Activated CD8-positive, alpha-beta memory T cell treated with anti-CD3 and anti-CD28 coated beads, Interleukin-2, amount 50 U/mL, for 48 hours (primary cell): ENCODE results near the gene TUBB2A.
A peak's percentile ranks its signal among the peaks of the same experiment; 100 is the strongest.
"Not testable (repeated sequence)": the region's sequence is repeated elsewhere in the genome, so short reads cannot be mapped to it uniquely, and the experiment has no call there.

Source experiments
- DNase-seq: peaks from one replicate; pipeline ENCODE4 v3.0.0-alpha.2; 2020

Gene TUBB2A

DNA sequence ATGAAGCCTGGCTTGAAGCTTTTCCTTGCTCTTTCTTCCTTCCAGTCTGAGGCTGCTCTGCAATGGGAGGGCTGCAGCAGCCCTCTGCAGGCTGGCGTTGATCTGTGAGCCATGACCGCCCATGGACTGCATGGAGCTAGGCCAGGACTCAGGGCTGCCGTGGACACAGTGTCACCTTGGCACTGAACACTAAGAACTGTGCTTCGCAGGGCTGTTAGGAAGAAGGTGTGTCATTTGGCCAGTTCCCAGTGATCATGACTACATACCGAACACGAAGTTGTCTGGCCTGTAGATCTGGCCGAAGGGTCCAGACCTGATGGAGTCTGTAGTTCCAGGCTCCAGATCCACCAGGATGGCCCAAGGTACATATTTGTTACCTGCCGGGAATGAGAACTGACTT, 21.3 kb upstream of the TUBB2A start:
- DNase-seq: not testable (repeated sequence)

DNA sequence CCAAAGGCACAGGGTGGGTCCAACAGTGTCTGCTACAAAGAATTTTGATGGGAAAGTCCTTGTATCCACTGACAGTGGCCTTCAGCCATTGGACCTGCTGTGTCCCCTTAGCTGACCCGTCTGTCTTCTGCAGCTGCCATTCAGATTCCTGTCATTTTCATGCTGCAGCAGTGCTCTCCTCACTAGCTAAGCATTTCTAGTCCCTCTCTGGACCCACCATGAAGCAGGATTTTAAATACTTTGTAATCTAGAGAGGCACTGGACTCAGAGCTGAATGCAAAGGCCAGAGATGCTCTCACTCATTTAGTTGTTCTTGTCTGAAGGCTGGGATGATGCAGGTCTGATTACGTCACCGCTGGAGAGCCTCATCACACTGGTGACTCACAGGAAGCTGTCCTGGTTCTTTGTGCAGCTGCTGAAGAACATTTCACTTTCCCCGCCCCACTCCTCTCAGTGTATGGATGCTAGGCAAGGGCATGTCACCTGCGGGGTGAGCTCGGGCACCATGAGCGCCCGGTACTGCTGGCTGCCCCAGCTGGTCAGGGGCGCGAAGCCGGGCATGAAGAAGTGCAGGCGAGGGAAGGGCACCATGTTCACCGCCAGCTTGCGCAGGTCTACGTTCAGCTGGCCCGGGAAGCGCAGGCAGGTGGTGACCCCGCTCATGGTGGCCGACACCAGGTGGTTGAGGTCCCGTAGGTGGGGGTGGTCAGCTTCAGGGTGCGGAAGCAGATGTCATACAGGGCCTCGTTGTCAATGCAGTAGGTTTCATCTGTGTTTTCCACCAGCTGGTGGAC, 19.4 kb upstream of the TUBB2A start:
- DNase-seq: no peak

DNA sequence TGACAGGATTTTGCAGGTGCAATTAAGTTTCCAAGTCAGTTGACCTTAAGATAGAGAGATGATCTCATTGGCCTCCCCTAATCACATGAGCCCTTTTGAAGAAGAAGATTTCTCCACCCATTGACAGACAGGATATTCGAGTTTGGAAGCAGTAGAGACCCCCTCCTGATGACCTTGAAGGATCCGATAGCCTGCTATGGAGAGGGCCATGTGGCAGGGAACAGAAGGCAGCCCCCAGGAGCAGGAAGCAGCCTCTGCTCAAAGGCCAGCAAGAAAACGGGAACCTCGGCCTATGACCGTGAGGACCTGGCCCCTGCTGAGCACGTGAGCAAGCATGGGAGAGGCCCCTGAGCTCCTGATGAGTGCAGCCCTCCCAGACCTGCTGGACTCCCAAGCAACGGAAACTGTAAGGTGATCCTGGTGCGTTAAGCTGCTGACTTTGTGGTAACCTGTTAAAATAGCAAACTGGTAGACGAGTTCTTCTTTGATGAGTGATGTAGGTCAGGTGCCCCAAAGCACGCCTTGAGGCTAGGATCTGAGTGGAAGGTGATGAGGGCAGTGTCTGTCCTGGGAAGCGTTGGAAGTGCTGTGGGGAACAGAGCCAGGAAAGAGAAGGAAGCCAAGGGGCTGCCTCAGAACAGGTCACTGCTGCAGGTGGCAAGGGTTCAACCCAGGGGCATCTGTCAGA, 18.5 kb upstream of the TUBB2A start:
- DNase-seq: no peak

DNA sequence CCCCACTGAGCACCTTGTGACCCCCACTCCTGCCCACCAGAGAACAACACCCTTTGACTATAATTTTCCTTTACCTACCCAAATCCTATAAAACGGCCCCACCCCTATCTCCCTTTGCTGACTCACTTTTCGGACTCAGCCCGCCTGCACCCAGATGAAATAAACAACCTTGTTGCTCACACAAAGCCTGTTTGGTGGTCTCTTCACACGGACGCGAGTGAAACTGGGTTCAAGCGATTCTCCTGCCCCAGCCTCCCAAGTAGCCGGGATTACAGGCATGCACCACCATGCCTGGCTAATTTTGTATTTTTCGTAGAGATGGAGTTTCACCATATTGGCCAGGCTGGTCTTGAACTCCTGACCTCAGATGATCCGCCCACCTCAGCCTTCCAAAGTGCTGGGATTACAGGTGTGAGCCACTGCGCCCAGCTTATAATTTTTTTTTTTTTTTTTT, 16.3 kb upstream of the TUBB2A start:
- not testable (repeated sequence) for DNase-seq

DNA sequence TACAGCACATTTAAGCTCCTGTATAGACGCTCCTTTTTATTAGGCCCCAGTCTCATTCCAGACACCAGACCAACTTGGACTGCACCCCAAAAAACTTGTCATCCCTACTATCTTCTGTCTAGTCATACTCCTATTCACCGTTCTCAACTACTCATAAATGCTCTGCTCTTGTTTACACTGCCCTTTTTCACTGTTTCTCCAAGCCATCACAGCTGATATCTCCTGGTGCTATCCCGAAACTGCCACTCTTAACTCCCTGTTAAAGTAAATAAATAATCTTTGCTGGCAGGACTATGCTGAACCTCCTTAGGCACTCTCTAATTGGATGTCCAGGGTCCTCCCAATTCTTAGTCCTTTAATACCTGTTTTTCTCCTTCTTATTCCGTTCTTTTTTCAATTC, 15.4 kb upstream of the TUBB2A start:
- DNase-seq: not testable (repeated sequence)

DNA sequence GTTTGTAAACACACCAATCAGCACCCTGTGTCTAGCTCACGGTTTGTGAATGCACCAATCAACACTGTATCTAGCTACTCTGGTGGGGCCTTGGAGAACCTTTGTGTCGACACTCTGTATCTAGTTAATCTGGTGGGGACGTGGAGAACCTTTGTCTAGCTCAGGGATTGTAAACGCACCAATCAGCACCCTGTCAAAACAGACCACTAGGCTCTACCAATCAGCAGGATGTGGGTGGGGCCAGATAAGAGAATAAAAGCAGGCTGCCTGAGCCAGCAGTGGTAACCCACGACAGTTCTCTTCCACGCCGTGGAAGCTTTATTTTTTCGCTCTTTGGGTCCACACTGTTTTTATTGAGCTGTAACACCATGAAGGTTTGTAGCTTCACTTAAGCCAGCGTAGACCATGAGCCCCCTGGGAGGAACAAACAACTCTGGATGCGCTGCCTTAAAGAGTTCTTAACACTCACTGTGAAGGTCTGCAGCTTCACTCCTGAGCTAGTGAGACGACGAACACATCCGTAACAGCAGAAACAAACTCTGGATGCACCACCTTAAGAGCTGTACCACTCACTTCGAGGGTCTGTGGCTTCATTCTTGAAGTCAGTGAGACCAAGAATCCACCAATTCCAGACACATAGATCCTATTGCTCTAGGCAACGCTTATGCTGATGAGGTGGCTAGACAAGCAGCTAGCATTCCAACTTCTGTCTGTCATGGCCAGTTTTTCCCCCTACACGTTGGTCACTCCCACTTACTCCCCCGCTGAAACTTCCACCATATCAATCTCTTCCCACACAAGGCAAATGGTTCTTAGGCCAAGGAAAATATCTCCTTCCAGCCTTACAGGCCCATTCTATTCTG, 14.2 kb upstream of the TUBB2A start:
- not testable (repeated sequence) for DNase-seq

DNA sequence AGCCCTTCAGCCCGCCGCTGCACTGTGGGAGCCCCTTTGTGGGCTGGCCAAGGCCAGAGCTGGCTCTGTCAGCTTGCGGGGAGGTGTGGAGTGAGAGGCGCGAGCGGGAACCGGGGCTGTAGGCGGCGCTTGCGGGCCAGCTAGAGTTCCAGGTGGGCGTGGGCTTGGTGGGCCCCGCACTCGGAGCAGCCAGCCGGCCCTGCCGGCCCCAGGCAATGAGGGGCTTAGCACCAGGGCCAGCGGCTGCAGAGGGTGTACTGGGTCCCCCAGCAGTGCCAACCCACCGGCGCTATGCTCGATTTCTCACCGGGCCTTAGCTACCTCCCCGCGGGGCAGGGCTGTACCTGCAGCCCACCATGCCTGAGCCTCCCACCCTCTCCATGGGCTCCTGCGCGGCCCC, 13.3 kb upstream of the TUBB2A start:
- DNase-seq: not testable (repeated sequence)

DNA sequence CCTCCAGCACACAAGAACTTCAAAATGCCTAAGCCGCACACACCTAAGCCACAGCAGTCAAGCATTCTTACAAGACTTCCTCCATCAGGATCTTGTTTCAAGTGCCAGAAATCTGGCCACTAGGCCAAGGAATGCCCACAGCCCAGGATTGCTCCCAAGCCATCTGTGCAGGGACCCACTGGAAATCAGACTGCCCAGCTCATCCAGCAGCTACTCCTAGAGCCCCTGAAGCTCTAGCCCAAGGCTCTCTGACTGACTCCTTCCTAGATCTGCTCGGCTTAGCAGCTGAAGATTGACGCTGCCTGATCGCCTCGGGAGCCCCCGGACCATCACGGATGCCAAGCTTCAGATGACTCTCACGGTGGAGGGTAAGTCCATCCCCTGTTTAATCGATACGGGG, 10.7 kb upstream of the TUBB2A start:
- DNase-seq: not testable (repeated sequence)

DNA sequence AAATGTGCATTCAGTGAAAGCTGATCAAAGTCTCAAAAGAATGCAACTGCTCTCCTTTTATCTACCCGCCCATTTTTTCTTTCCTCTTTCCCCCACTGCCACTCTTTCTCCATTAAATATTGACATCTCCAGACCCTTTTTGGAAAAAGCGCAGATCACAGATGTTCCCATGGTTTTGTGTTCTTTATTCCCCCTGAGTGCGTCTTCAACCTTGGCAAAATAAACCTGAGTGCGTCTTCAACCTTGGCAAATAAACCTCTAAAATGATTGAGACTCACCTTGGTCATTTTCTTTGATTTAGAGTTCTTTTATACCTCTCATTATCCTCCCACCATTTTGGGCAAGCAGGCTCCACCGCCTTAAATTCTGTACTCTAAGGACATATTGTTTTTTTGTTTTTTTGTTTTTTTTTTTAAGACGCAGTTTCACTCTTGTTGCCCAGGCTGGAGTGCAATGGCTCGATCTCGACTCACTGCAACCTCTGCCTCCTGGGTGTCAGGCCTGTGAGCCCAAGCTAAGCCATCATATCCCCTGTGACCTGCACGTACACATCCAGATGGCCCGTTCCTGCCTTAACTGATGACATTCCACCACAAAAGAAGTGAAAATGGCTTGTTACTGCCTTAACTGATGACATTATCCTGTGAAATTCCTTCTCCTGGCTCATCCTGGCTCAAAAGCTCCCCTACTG, 9.3 kb upstream of the TUBB2A start:
- not testable (repeated sequence) for DNase-seq

DNA sequence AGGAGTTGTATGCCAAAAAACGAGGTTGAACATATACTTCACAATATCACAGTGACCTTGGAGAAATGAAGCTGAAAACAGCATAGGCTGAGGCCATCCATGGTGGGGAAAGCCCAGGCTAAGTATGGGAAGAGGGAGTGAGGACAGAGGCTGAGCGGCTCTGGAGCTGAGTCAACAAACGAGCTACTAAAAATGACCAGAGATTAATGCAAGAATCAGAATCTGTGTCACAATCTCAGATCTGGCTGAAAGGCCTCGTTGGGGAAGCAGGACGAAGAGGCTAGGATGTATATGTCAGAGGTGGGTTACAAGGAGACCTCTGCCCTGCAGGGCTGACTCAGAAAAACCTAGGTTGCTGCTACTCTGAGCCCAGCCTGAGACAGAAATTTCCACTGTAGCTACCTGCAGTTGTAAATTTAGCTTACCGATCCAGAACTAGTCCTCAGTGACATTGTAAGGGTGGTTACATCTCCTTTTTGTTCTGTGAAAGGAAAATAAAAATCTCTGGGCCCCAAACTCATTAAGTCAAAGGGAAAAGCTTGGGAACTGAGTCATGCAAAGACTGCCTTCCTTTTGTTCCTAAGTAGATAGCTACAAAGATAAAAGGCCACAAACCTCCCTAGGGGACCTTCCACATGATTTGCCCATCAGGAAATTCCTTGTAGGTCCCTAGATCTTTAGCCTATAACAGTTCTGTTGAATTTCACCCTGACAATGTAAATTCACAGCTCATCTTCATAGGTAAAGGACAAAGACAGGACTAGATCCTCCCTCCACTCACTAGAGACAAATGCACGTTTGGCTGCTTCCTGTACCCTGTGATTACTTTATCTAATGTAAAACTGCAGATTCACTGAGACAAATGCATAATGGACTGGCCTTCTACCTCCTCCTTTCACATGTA, 8.5 kb upstream of the TUBB2A start:
- DNase-seq: no peak

DNA sequence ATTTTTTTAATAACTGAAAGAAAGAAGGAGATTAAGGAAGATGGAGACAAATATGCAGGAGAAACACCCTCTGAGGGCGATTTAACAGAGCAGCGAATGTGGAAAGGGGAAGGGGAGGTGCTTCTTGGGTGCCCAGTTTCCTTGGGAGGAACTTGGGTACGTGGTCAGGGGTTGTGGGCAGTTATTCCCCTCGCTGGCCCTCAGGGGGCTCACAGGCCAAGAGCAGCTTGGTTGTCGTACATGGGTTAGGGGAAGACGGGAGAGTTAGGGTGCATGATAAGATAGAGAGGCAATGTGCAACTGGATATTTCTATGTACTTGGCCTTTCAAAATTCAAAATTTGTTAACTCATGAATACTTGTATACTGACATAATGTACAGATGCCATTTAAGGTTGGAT, 7.0 kb upstream of the TUBB2A start:
- DNase-seq: no peak

DNA sequence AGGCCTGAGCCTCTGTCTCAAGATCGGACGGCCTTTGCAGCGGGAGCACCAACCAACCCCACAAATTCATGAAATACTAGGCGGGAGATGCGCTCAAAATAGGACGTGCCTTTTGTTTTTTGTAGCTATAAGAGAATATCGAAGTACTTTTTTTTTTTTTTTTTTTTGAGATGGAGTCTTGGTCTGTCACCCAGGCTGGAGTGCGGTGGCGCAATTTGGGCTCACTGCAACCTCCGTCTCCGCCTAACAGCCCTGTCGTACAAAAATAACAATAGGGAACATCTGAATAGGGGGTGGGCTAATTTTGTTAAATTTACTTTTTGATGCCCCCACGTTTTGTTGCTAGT, 5.9 kb upstream of the TUBB2A start:
- no peak for DNase-seq

DNA sequence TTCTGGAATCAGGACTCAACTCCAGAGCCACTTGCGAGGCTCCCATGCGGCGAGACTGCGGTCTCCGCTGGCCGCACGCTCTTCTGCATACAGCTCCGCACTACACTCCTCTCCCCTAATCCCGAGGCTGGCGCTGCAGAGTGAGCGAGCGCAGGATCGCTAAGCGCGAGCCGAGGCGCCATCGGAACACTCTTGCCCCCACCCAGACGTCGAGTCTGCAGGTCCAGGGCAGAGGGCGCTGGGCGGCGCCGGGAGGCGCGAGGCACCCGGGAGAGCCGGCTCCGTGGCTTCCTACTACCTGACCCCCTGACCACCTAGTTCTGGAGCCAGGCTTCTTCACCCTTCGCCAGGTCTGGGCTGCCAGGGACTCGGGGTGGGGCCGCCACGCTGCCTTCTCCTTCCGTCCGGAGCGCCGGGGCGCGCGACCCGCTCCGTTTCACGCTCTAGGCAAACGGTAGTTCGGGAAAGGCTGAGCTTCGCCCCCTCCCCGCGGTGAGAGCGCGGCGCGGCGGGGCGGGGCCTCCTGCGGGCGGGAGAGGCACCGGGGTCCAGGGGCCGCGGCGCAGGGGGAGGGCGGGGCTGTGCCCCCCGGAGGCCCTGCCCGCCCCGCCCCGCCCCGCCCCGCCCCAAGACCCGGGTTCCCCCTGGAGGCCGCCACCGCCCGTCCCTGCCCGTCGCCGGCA, 5.4 kb upstream of the TUBB2A start:
- DNase-seq: peak; percentile 79

DNA sequence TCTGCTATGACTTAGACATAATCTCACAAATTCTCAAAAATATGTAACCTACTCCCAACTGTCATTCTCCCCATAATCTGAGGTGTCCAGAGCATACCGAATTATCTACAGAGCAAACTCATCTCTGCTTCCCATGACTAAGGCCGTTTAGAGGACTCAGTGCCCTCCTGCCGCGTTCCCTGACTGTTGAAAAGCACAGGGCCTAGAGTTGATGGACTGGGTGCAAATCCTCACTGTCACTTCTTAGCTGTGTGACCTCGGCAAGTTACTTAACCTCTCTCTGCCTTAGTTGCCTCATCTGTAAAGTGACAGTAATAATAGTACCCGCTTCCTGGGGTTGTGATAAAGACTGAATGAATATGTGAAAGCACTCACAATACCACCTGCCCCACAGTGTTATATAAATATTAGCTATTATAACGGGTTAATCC, 4.7 kb upstream of the TUBB2A start:
- DNase-seq: no peak

DNA sequence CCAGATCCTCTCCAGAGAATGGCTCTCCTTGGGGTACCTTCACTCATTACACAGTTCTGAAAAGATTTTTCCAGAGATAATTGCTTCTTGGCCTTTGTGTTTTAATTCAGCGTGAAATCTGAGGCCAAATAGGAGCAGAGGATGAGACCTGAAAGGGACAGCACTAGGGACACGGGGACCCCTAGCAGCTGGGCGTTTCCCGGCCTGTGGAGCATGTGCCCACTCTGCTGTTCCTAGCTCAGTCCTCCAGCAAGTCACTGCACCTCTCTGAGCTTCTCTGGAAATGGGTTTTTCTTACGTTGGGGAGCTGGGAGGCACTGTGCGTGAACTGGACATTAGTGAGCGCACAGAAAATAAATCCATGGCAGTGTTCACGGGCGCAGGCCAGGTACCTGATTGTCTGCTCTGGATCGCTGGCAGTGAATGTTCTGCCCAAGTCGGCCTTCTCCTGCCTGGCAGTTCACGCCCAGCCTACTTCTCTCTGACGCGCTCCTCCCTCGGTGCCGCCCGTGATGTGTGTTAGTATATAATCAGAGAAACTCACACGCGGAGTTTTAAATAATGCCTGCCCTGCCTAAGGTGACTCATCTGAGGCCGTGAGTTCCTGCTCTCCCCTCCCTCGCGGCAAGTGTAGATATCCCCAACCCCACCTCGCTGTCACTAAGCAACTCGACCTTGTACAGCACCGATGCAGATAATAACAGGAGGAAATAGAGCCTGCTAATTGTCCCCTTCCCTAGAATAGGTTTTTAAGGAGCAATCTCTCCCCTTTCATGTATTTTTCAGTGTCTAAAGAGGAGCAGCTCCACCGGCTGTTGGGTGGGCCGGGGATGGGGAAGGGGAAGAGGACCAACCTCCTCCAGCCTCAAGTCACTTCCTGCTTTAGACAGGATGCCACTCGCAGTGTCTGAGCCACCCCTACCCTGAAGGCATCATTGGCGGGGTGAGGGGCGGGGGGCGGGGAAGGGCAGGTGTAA, 2.7 kb upstream of the TUBB2A start:
- DNase-seq: peak; percentile 59

DNA sequence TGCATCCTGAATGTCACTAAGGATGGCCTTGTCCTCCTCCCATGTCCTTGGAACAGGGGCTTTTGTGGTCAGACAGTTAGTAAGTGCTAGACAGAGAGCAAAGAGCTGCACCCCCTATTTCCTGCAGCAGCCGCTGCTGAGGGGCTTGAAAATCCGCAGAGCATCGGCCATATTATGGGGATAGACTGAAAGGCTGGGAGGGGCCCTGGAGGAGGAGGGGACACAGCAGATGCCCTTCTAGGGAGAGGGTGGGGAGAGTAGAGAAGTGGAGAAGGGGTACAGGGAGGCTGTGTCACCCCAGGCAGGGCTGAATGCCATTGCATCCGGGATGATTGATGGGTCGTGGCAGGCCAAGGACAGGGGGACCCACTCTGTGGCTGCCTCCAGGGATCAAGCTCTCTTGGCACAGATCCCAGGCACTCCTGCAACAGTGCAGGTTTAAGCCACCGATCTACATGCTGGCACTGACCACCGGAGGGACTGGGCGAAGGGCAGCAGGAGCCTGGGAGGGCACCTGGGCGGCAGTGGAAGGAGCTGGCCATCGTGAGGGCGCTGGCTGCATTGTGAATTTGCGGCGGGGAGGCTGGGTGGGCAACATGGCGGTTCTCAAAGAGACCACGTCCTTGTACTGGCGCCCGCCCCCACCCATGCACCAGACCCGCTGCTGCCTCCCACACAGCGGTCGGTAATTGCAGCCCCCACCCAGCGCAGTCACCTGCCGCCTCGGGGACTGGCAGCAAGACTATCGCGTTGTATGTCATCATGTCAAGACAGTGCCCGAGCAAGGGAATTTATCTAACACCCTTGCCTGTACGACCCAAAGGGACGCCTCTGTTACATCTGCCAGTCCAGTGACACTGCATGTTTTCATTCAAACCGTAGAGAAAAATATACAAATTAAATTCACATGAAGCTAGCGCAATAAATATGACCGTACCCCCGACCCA, 887 bp downstream of the TUBB2A start:
- peak; percentile 59 for DNase-seq

DNA sequence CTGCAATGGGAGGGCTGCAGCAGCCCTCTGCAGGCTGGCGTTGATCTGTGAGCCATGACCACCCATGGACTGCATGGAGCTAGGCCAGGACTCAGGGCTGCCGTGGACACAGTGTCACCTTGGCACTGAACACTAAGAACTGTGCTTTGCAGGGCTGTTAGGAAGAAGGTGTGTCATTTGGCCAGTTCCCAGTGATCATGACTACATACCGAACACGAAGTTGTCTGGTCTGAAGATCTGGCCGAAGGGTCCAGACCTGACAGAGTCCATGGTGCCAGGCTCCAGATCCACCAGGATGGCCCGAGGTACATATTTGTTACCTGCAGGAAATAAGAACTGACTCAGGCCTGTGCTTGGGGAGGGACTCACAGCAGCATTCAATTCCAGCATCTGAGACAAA, 1.9 kb downstream of the TUBB2A start:
- DNase-seq: not testable (repeated sequence)

DNA sequence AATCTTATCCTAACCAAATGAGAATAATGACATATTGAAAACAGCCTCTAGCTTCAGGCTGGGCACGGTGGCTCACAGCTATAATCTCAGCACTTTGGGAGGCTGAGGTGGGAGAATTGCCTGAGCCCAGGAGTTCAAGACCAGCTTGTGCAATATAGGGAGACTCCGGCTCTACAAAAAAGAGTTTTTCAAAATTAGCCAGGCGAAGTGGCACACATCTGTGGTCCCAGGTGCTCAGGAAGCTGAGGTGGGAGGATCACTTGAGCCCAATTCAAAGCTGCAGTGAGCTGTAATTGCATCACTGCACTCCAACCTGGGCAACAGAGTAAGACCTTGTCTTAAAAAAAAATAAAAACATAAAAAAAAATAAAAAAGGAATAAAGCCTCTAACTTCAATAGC, 4.7 kb downstream of the TUBB2A start:
- DNase-seq: no peak

DNA sequence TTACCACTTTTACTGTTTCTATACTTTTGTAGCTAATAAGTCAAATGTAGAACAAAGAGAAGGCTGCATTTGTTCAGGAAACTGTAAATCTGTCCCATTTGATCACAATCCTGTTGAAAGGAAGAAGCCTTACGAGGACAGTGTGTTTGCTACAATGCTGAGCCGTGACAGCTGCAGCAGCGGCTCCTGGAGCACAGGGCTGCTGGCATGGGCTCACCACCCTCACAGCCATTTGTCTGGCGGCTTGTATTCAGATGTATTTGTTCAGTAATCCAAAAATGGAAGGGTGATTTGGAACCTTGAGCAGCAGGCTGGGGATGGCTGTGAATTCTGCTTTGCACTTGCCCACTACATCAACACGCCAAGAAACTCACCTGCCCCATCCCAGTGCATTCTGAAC, 5.7 kb downstream of the TUBB2A start:
- DNase-seq: no peak
